GM12874 (cell line): ENCODE measurements around the gene KRTAP15-1.

Source experiments
- CTCF ChIP-seq: IDR thresholded peaks from 2 replicates; pipeline ENCODE4 v1.5.1; 2011; ENCODE audit warnings: low read depth, mild to moderate bottlenecking, control low read depth, low read length, moderate library complexity; ENCODE audit not compliant: insufficient read depth

The KRTAP15-1 gene

GRCh38 chr21:30439975-30440374 lies at the start of gene KRTAP15-1:
Gene KRTAP15-1 (plus strand): TSS chr21:30440275. CDS start chr21:30440328, 53 bp downstream.
- no peak for TF ChIP-seq CTCF

GRCh38 chr21:30391492-30392025 lies 48.5 kb upstream of the KRTAP15-1 start:
- no peak for TF ChIP-seq CTCF

- no peak for TF ChIP-seq CTCF
Measured at GRCh38 chr21:30395731-30396130, 44.3 kb upstream of the KRTAP15-1 start, which contains the start of gene KRTAP13-1. Gene KRTAP13-1 (plus strand): TSS chr21:30396031. CDS start chr21:30396087, 56 bp downstream.

- TF ChIP-seq CTCF: peak; percentile 31; the same call in 1 of the 2 replicates
Measured at GRCh38 chr21:30408782-30409494, 31.1 kb upstream of the KRTAP15-1 start.

GRCh38 chr21:30415993-30416392 lies 24.1 kb upstream of the KRTAP15-1 start:
- TF ChIP-seq CTCF: no peak

- no peak for TF ChIP-seq CTCF
Measured at GRCh38 chr21:30425826-30426225, 14.2 kb upstream of the KRTAP15-1 start, which contains the start of gene KRTAP13-3. Gene KRTAP13-3 (minus strand): TSS chr21:30425926. CDS start chr21:30425912, 14 bp downstream.

- TF ChIP-seq CTCF: no peak
Measured at GRCh38 chr21:30426731-30427130, 13.3 kb upstream of the KRTAP15-1 start.
